Activated B cell treated with CpG ODN at 0.5 μM for 24 hours (primary cell): ENCODE results near the gene MYPOP. TPM values are rescaled to one million over a fixed set of nuclear protein-coding genes. Genes with fewer than 3 reads are reported as not detected.

Experiments used
- ATAC-seq: fragments of 200-7000 bp; cut with Tn5 transposase; one replicate; pipeline ENCODE4 v1.10.0; 2021; ENCODE audit warnings: low read depth, mild to moderate bottlenecking, moderate library complexity
- CTCF ChIA-PET: fragments of 350-600 bp; sonication (Branson Sonifier 250); formaldehyde crosslinking; loops from one replicate; lab custom pipeline; 2021; ENCODE audit warnings: antibody characterized with exemption; lab: Charles Lee
- POLR2A ChIA-PET: fragments of 350-600 bp; sonication (Branson Sonifier 250); formaldehyde crosslinking; loops from one replicate; lab custom pipeline; 2021; ENCODE audit warnings: antibody characterized with exemption; lab: Charles Lee
- DNase-seq: peaks from one replicate; pipeline ENCODE4 v3.0.0; 2022
- H3K27ac Mint-ChIP-seq: one replicate; pipeline ENCODE4 v1.8.0; 2020; ENCODE audit warnings: mixed read lengths
- H3K27me3 Mint-ChIP-seq: one replicate; pipeline ENCODE4 v1.8.0; 2021; ENCODE audit warnings: mixed read lengths
- H3K36me3 Mint-ChIP-seq: one replicate; pipeline ENCODE4 v1.8.0; 2021; ENCODE audit warnings: low read depth, mixed read lengths
- H3K4me1 Mint-ChIP-seq: one replicate; pipeline ENCODE4 v1.8.0; 2021; ENCODE audit warnings: mixed read lengths
- H3K4me3 Mint-ChIP-seq: one replicate; pipeline ENCODE4 v1.8.0; 2020; ENCODE audit warnings: mild to moderate bottlenecking, mixed read lengths
- H3K9me3 Mint-ChIP-seq: one replicate; pipeline ENCODE4 v1.8.0; 2020; ENCODE audit warnings: mixed read lengths
- intact Hi-C: fragments of 100-400 bp; cut with micrococcal nuclease; formaldehyde crosslinking; loops from one replicate; pipeline ENCODE4 v1.15.1; 2024
- total RNA-seq: library from RNA; stranded (reverse); gene quantifications from 2 replicates; pipeline ENCODE4 v1.2.3, GENCODE V29; 2022
- TF ChIP-seq, protein P1 (sequence below): fragments of 200-600 bp; IDR thresholded peaks from one replicate; pipeline ENCODE4 v1.8.0; 2022; ENCODE audit warnings: antibody characterized with exemption, mild to moderate bottlenecking

MYPOP gene
- total RNA-seq, 1 donor from 2014 or later: 6.0 TPM

DNA sequence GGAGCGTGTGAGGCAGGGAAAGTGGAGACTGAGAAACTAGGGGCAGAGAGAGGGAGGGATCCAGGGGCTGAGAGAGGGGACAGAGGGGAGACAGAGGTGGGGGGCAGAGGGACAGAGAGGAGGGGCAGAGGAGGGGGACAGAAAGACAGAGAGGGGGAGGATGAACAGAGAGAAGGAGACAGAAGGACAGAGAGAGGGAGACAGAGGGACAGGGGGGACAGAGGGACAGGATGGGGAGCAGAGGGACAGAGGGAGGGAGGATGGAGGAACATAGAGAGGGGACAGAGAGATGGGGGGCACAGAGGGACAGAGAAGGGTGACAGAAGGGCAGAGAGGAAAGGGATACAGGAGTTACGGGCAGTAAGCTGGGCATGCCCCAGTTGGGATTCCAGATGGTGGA is 26.8 kb upstream of the MYPOP start:
- ATAC-seq: no peak
- no peak overlapping the region for H3K4me3 Mint-ChIP-seq

DNA sequence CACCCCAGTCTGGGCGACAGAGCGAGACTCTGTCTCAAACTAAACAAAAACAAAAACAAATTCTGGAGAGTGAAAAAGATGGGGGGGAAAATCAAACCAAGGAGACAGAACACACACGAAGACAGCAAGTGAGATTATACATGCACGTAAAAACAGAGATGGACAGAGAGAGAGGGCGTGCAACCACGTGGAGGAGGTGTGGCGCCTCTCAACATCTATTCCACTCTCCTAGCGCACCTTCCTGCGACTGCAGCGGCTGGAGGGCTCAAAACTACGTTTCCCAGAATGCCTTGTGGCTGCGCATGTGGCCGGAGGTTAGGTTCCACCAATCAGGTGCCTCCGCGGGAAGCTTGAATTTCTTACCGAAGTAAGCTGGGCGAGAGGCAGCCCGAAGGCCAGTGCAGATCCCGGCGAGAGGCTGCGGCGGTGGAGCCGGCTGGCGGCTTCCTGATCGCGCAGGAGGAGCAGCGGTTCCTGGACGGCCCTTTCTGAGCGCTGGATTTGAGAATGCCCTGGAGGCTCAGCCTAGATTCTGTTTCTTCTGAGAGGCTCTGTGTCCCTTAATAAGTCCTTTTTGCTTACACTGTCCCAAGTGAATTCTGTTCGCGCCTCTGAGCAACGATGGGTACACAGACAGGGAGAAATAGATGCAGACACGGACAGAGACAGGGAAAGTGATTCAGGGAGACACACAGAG is 25.3 kb upstream of the MYPOP start:
- Mint-ChIP-seq H3K4me1 (peaks cover 9% of the 10 kb centered on the region), H3K9me3 (no peaks in the 10 kb centered on the region), H3K4me3 (no peak overlapping the region), H3K27ac (no peak overlapping the region), H3K27me3 (peaks cover 14% of the 10 kb centered on the region), H3K36me3 (no peaks in the 10 kb centered on the region)
- ATAC-seq (peak; percentile 100), DNase-seq (peak; percentile 76)
- TF ChIP-seq, protein P1, sequence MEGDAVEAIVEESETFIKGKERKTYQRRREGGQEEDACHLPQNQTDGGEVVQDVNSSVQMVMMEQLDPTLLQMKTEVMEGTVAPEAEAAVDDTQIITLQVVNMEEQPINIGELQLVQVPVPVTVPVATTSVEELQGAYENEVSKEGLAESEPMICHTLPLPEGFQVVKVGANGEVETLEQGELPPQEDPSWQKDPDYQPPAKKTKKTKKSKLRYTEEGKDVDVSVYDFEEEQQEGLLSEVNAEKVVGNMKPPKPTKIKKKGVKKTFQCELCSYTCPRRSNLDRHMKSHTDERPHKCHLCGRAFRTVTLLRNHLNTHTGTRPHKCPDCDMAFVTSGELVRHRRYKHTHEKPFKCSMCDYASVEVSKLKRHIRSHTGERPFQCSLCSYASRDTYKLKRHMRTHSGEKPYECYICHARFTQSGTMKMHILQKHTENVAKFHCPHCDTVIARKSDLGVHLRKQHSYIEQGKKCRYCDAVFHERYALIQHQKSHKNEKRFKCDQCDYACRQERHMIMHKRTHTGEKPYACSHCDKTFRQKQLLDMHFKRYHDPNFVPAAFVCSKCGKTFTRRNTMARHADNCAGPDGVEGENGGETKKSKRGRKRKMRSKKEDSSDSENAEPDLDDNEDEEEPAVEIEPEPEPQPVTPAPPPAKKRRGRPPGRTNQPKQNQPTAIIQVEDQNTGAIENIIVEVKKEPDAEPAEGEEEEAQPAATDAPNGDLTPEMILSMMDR: no peak
- intact Hi-C loops: loop anchor here (1.0 to 2.0 kb wide), 3 partner anchors 64 to 110 kb away; partner anchors contain the start of genes CCDC61 and SYMPK
- POLR2A ChIA-PET: interaction anchor here (0.6 to 1.8 kb wide), 3 partner anchors 25 to 427 kb away, joined by 3 to 5 read pairs (median 4); partner anchors contain the start of gene MYPOP
- CTCF ChIA-PET: interaction anchor here (0.5 kb wide), 1 partner anchor 1351 kb away, joined by 3 read pairs; no protein-coding TSS in a partner anchor

More for the DNA sequence above, 26.8 kb upstream of the MYPOP start:
- Mint-ChIP-seq H3K4me1 (peaks cover 9% of the 10 kb centered on the region), H3K36me3 (no peaks in the 10 kb centered on the region), H3K9me3 (no peaks in the 10 kb centered on the region), H3K27ac (no peak overlapping the region), H3K27me3 (peaks cover 19% of the 10 kb centered on the region)
- TF ChIP-seq, protein P1: no peak
- intact Hi-C loops: no loop called here
- CTCF ChIA-PET: no interaction called here
- POLR2A ChIA-PET: no interaction called here
- no peak for DNase-seq

DNA sequence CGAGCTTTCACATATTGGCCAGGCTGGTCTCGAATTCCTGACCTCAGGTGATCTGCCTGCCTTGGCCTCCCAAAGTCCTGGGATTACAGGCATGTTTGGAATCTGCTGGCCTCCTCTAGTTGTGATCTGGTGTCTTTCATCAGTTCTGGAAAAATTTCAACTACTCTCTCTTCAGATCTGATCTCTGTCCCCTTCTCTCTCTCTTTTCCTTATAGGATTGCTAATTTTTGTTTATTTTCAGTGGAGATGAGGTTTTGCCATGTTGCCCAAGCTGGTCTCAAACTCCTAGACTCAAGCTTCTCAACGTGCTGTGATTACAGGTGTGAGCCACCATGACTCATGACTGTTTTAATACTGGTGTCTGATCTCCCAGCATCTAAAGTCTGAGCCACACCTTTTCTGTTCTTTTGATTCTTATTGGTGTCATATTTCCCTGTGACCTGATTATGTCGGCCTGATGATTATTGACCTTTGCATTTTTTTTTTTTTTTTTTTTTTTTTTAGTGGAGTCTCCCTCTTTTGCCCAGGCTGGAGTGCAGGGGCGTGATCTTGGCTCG is 22.6 kb upstream of the MYPOP start:
- Mint-ChIP-seq H3K9me3 (no peaks in the 10 kb centered on the region), H3K27me3 (peaks cover 5% of the 10 kb centered on the region), H3K27ac (no peak overlapping the region), H3K4me1 (peaks cover 9% of the 10 kb centered on the region), H3K4me3 (no peak overlapping the region), H3K36me3 (no peaks in the 10 kb centered on the region)
- no peak for DNase-seq
- CTCF ChIA-PET: no interaction called here
- POLR2A ChIA-PET: no interaction called here
- ATAC-seq: no peak
- TF ChIP-seq, protein P1: no peak
- intact Hi-C loops: no loop called here

DNA sequence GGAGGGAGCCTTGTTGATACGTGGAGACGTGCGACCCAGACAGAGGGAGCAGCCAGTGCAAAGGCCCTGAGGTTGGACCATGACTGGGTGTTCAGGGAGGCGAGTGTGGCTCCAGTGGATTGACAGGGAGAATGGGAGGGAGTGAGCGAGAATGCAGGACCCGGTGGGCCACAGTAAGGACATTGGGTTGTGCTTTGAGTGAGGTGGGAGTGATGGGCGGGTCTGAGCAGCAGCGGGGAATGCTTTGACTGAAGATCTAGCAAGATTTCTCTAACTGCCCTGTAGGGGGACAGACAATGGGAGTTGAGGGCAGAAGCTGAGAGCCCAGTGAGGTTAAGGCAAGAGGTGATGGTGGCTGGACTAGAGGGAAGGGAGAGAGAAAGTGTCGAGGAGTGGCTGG is 19.9 kb upstream of the MYPOP start:
- no peak for ATAC-seq
- peaks cover 2% of the 10 kb centered on the region for H3K4me1 Mint-ChIP-seq
- H3K4me3 Mint-ChIP-seq: no peak overlapping the region
- no peaks in the 10 kb centered on the region for H3K36me3 Mint-ChIP-seq
- no peaks in the 10 kb centered on the region for H3K9me3 Mint-ChIP-seq
- TF ChIP-seq, protein P1: no peak
- CTCF ChIA-PET: no interaction called here
- H3K27me3 Mint-ChIP-seq: peaks cover 10% of the 10 kb centered on the region
- DNase-seq: no peak
- POLR2A ChIA-PET: no interaction called here
- H3K27ac Mint-ChIP-seq: no peak overlapping the region
- intact Hi-C loops: no loop called here

DNA sequence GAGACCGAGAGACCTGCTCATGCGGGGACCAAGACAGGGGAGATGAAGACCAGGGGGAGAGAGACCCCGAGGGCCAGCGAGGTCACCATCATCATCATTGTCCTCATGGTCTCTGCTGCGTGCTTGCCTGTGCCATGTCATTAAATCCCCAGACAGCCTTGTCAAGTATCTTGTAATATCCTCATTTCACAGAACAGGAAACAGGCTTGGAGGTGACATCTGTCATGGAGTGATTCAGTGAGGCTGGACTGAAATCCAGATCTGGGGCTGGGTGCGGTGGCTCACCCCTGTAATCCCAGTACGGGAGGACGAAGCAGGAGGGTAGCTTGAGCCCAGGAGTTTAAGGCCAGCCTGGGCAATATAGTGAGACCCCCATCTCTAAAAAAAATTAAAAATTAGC is 18.0 kb upstream of the MYPOP start:
- ATAC-seq (no peak), DNase-seq (no peak)
- Mint-ChIP-seq H3K9me3 (no peaks in the 10 kb centered on the region), H3K27ac (no peak overlapping the region), H3K36me3 (no peaks in the 10 kb centered on the region), H3K27me3 (peaks cover 15% of the 10 kb centered on the region), H3K4me3 (no peak overlapping the region), H3K4me1 (no peaks in the 10 kb centered on the region)
- ChIA-PET CTCF (no interaction called here), POLR2A (no interaction called here)
- intact Hi-C loops: no loop called here
- TF ChIP-seq, protein P1: no peak
